Inferior parietal cortex (tissue), 1 donor: Measurements from ENCODE around the gene TGFBR3.

ENCODE experiments used
- DNase-seq: peaks from one replicate; pipeline ENCODE4 v3.0.0-alpha.2; 2016; ENCODE audit errors: extremely low spot score

The TGFBR3 gene

GRCh38 chr1:91640877-91641526 lies 244.9 kb downstream of the TGFBR3 start:
- no peak for DNase-seq

GRCh38 chr1:91637539-91637994 lies 248.4 kb downstream of the TGFBR3 start:
- no peak for DNase-seq

- no peak for DNase-seq
Measured at GRCh38 chr1:91635763-91636162, 250.2 kb downstream of the TGFBR3 start.

- DNase-seq: no peak
Measured at GRCh38 chr1:91633438-91633837, 252.5 kb downstream of the TGFBR3 start.

- no peak for DNase-seq
Measured at GRCh38 chr1:91631718-91632330, 254.1 kb downstream of the TGFBR3 start.

GRCh38 chr1:91630803-91631202 lies 255.1 kb downstream of the TGFBR3 start:
- no peak for DNase-seq
